ENCODE data around the gene CCDC86.

The CCDC86 gene

DNA sequence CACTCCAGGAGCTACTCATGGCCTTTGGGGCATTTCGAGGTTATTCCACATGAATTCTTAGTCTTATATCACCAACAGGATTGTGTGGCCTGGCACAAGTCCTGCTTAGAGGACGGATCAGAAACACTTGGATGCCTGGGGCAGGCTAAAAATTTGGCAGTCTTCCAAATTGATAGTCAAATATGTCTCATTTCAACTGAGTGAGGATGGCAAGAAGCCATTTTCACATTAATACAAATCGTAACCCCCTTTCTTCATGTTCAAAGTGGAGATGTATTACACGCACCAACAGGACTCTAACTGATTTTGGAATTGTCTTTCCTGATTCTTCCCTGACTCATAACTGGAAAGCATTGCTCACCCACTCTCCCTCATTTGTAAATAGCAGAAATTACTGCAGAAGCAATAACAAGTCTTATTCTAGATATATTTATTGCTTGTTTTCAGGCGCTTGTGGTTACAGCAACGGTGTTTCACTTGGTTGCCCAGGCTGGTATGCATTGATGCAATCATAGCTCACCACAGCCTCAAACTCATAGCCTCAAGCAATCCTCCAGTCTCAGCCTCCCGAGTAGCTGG lies 10.3 kb upstream of the CCDC86 start:
- peak; percentile 60 for DNase-seq

DNA sequence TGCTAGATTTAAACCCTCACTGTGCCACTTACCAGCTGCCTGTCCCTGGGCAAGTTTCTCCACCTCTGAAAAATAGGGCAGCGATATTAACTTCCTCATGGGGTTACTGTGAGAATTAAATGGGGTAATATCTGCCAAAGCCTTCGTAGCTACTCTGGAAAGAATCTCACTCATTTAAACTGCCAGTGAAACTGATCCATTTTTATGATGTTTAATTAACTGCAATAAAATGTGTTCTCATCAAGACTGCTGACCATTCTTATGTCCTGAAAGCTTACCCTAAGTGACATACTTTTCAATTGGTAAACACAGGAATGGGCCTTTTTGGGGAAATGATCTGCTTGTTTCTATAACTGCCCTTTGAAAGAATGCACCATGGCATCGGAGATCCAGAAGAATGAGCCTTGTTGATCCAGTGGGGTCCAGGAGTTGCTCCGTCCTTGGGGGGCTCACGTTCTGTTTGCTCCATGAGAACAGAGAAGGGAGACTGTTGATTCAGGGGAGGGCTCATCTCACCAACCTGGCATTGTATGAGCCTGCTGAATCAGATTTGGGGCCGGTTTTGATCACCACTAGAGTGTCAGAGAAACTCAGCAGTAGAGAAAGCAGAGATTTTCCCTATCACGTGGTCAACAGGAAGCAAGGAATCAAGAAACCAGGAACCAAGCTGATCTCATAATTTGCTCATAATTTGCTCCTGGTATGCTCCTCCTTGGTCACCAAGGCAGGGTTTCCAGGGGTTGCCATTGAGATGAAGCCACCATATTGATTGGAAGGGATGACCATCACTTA lies 7.0 kb upstream of the CCDC86 start:
- DNase-seq = no peak

DNA sequence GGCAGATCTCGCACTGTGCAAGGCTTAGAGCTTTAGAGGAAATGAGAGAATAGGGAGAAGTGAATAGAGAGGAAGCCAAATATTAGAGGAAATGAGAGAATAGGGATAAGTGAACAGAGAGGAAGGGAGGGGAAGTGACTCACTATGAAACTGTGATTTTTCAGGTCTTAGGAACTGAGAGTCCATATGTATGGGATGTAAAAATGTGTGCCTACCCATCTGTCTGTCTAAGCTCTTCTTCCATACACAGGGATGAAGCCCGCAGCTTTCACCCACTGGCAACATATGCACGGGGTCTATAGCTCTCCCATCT lies 6.4 kb upstream of the CCDC86 start:
- DNase-seq = peak; percentile 55

DNA sequence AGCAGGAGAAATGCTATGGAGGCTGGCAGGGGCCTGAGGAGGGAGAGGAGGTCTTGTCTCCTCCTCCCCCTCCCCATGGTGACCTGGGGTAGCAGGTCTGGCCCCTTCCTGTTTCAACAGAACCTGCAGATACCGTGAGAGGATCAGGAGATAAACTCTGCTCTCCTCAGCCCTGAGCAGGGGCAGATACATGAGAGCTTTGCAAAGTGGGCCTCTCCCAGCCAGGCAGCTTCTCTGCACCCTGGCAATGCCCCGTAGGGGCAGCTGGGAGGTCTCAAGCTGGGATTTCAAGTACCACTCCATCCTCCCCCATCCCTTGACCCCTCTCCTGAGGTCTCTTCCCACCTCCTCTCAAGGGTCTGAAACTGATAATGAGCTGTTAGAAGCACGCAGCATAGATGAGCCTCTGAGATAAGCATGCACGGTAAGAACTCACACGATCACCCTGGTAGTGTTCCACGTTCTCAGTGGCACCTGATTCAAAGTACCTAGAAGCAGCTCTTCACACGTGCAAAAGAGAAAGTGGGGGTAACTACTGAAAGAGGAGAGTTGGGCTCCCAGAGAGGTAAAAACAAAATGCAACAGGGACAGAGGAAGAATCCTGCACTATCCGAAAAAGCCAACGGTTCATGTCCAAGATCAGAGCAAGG lies 4.9 kb upstream of the CCDC86 start:
- no peak for DNase-seq

DNA sequence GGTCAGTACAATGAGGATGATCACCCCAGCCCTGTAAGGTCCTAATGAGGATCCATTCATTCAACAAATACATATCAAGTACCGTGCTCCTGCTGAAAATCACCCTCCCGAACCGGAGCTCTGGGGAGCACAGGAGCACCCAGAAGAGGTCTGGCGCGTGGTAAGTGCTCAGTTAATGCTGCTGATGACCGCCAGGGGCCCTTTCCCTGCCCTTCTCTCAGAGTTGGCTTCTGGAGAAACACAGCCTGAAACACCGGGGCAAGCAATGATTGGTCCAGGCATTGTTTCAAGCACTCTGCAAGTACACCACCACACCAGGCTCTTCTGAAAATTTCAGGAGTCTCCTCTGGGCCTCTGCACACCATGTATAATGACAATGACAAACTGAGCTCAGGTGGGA lies 3.8 kb upstream of the CCDC86 start:
- DNase-seq = peak; percentile 86

DNA sequence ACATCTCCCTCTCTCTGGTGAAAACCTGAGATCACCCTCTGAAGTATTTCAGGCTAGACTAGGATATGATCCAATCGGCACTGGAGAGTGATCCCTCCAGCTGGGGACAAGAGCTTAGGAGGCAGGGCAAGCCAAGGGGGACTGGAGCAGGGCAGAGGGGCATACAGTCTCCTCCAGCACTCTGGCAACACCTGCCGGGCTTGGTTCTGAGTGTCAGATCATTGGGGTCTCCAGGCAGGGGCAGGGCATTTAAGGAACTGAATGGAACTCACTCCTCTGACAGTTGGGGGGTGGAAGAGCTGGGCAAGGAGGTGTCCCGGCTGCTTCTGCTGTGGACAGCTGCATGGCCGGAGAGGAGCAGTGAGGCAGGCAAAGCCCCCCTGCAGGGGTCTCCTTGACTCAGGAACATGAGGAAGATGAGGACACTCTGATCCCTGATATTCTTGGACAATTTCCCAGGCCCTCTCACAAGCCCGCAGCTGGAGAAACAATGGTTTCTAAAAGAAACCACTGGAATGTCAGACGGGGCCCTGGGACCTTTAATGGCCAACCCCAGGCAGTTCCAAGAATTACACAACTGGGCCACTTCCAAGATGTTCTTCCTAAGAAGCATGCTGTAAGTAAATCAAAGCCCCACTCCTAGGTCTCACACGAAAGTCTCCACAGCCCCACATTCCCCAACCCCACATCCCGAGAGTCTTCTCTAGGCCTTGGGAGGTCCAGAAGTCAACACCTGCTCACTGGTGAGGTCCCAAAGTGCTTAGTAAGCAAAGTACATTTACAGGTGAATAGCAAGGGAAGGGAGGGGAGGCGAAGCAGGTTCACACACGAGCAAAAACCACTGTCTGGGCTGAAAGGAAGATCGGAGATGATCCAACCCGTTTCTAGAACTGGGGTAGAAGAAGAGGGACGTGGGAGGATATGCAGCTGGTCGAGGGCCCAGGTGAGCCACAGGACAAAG lies 1.2 kb upstream of the CCDC86 start:
- peak; percentile 85 for DNase-seq

DNA sequence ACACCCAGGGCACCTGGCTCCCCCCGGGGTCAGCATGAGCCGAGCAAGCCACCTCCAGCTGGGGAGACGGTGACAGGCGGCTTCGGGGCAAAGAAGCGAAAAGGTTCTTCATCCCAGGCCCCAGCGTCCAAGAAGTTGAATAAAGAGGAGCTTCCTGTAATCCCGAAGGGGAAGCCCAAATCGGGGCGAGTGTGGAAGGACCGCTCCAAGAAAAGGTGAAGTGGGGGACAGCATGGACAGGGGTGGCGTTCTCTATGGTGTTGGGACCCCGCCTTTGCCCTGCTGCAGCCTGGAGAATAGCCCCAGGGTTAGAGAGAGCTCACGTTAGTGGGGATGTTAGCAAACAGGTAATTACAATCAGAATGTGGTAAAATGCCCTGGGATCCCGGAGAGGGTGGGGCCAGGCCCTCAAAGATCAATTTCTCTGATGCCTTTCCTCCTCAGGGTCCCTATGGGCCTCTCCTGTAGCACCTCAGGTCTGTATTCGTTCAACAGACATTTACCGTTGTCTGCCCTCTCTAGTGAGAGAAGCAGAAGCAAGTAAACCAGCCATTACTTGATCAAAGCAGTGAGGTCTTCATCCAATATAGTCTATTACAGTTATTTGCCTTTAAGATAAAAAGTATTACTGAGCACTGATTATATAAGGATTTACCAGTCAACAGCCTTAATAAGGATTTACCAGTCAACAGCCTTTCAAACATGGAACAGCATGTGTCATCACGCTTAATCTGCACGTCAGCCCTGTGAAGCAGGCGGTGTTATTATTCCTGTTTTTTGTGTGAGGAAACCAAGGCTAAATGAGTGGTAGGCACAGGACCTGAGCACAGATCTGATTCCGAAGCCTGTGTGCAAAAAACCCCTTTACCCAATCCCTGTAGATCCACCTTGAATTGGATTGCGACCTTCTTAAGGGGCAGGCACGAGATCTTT lies 1.0 kb downstream of the CCDC86 start:
- DNase-seq = no peak

DNA sequence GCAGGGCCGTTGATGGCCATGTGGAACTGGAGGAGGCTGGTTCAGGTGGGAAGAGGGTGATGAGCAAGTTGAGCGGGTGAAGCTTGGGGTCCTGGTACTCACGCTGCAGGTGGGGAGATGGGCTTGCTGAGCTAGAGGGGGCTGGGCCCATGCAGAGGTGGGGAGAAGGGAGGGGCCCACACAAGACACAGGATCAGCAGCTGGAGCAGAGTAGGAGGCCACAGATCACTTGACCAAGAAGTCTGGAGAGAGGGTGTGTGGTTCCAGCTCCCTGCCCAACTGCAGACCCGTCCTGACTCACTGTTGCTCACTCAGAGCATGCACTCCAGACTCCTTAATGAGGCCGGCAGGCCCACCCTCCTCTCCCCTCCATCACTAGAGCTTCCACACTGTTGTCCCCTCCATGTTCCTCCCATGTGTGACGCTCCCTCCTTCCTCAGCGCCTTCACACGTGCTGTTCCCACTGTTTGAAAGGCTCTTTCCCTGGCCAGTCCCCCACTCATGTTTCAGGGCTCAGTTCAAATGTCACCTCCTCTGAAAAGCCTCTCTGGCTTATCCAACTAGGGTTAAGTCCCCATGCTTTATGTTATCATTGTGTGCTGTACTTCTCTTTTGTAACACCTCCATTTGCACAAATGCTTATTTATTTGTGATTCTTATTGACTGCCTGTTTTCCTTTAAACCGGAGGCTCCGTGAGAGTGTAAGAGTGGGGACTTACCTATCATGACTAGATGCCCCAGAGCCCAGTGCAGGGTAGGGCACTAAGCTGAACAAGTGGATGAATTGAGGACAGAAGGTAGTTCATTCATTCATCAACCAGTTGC lies 2.3 kb downstream of the CCDC86 start:
- DNase-seq = no peak

DNA sequence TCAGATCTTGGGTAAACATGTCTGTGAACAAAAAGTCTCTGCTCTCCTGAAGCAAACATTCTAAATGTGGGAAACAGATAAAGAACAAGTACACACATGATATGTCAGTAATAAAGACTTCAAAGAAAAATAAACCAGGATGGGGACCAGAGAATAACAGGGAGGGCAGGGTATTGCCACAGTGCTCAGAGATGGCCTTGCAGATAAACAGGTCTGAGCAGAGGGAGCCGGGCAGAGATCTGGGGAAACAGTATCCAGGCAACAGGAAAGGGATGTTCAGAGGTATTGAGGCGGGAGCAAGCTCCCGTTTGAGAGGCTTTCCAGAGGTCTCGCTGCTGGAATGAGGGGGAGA lies 2.9 kb downstream of the CCDC86 start:
- no peak for DNase-seq

DNA sequence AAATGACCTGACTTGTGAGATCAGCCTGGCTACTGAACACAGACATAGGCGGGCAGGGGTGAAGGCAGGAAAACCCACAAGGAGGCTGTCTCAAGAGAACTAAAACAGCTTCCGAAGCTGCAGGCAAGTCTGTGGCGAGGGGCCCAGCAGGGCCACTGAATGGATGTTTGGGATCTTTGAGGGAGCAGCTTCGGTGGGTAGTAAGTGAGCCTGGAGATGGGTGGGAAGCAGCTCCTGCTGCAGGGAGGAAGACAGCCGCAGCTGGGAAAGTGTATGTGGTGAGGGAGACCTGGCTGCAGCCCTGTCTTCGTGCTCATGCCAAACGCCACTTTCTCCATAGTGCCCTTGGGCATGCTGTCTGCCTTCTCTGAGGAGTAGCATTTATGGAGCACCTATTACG lies 3.4 kb downstream of the CCDC86 start:
- DNase-seq = no peak

DNA sequence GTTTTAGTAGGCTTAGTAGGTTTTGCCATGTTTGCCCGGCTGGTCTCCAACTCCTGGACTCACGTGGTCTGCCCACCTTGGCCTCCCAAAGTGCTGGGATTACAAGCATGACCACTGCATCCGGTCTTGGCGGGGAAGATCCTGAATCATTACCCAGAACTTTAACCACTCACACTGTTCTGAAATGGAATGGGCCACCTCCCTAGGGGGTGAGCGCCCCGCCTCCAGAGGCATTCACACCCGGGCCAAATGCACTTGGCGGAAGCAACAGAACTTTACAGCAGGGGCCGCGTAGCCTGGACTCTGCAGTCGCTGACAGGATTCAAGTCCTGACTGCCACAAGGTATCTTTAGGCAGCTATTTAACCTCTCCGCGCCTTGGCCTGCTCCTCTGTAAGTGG lies 5.4 kb downstream of the CCDC86 start:
- DNase-seq = no peak

DNA sequence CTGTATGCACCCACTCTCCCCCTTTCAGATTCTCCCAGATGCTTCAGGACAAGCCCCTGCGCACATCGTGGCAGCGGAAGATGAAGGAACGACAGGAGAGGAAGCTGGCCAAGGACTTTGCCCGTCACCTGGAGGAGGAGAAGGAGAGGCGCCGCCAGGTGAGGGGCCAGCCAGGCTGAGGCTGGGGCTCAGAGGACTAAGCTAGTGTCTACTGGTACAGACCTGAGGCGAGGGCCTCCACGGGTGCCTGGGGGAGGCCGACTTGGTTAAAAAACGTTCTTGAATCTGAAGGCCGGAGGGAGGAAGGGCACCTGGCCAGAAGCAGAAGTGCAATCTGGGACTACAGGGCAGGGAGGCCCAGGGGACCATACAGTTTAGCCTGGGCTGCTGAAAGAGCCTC lies 6.0 kb downstream of the CCDC86 start:
- DNase-seq = no peak

DNA sequence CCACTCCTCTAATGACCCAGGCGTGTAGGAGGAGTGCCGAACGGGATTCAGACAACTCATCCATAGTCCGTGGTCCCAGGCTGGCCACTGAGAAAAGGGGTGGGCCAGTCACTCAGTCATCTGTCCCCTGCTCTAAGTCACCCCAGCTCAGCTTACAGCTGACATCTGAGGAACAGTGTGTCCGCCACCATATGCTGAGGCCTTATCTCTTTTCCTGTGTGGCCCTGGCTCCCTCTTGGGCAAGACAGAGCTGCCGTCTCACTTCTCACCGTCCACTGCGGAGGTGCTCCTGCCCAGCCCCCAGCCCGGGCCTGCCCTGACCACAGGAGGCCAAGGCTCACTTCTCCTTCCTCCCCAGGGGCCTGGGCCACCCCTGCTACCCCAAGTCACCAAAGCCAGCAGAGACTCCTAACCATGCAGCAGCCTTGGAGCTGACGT lies 6.8 kb downstream of the CCDC86 start:
- DNase-seq = no peak

DNA sequence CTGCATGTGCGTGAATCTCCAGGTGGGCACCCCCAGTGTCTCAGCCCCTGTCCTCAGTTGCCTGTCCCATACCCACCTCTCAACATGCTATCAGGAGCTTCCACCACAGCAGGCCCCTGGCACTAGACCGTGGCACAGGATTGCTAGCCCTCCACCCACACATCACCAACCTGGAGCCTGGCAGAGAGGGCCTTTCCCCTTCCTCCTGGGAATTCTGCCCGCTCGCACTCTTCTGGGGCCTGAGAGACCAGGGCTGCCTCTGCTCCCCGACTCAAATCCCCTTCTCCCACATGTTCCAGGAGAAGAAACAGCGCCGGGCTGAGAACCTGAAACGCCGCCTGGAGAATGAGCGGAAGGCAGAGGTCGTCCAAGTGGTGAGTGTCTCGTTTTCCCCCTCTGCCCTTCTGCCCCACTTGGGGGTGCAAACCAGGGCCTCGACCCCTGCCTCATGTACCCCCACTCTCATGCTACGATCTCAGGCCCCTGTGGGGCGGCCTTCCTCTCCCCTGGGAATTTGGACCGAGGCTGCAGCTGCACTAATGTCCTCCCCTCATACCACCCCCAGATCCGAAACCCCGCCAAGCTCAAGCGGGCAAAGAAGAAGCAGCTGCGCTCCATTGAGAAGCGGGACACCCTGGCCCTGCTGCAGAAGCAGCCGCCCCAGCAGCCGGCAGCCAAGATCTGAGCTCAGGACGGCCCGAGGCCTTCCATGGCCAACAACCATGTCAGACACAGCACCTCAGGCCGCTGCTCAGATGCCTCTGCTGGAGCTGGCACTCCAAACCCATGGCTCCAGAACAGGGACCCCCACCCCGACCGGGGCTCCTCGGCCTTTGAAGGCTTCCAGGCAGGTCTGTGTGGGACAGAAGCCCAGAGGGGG lies 8.0 kb downstream of the CCDC86 start:
- no peak for DNase-seq

DNA sequence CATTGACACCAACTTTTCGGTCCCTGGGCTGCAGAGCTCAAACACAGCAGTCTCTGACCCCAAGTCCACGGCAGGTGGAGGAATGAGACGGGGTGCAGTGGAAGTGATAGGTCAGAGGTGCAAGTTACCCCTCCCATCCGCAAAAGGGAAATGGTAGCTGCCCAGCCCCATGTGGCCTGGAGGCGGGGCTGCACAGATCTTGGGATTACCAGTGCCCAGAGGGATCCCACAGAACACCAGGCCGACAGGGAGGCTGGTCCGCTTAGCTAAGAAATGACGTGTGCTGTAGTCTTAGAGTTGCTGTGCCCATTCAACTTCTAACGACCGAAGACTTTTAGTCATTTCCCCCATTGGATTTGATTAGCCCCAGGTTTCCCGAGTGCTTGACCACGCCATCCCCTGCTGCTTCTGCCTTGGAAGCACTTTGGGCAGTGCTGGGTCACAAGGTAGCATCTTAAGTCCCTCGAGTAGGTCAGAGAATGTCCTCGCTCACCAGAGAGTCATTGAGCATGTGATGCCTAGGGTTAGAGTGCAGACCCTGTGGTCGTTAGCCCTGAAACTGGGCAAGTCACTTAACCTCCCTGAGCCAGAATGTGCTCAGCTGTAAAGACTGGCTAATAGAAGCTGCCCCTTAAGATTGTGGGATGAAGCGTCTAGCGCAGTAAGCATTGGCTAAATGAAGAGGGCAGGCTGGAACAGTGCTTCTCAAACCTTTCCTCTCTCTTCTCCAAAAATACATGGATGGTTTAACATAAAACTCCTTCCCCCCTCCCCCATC lies 9.6 kb downstream of the CCDC86 start:
- DNase-seq = no peak

DNA sequence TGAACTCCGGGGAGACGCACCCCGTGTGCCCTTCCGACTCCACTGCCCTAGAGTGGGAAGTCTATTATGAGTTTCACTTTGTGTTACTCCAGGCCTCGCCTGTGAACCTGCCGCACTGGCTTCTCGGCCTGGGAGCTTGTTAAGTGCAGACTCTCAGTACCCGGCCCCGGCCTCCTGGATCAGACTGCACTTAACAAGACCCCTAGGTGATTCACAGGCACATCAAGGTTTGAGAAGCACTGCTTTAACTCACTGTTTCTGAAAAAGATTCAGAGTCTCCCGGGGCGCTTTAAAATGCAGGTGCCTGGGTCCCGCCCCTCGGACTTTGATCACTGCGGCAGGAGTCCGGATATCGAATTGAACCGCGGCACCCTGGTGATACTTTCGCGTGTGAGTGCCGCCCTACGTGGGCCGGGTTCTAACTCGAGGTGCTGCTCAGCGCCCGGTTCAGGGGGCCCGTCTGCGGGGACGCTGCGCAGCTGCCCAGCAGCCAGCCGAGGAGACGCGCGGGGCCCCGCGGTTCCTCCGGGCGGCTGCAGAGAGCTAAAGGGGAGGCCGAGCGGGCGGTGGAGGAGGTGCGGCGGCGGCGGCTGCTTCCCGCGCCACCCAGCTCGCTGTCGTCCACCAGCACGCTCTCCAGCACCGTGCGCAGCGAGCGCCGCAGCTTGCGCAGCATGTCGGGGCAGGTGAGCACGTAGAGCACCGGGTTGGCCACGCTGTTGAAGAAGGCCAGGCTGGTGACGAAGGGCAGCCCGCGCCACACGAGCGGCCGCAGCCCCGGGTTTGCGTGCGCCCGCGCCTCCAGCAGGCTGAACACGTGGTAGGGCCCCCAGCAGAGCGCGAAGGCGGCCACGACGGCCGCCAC lies 10.4 kb downstream of the CCDC86 start:
- no peak for DNase-seq

DNA sequence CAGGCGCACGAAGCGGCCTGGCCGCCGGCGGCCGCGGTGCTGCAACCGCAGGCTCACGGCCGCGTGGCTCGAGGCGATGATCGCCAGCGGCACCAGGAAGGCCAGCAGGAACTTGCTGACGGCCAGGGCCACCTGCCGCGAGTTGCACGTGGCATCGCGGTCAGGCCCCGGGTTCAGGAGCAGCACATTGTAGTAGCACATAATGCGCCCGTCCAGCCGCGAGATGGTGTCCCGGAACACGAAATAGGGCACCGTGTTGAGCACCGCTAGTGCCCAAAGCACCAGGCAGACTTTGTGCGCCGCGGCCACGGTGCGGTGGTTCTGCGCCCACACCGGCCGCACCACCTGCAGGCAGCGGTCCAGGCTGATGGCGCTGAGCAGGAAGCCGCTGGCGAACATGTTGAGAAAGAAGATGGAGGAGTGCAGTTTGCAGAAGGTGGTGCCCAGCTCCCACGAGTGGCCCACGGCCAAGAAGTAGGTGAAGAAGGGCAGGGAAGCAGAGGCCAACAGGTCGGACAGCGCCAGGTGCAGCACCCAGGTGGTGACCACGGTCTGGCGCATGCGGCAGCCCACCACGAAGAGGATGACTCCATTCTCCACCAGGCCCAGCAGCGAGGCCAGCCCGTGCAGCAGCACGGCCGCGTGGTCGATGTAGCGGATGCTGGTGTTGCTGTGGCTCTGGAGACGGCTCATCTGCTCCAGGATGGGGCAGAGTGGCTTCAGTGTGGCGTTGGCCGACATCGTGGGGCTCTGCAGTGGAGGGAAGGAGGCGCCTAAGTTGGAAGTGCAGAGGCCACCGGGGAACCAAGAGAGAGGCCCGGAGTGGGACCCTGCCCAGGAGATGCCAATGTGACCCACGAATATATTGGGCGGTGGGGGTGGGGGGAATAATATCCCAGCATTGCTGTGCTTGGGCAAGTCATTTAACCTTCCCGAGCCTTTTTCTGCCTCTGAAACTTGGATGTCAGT lies 11.4 kb downstream of the CCDC86 start:
- no peak for DNase-seq
